ENCODE results near the gene ABTB2. TPM values are rescaled to one million over a fixed set of nuclear protein-coding genes. Genes with fewer than 3 reads are reported as not detected.

ABTB2 gene
- total and polyA plus RNA-seq, 4 donors = 0.73 to 3.3 (median 2.7) TPM

DNA sequence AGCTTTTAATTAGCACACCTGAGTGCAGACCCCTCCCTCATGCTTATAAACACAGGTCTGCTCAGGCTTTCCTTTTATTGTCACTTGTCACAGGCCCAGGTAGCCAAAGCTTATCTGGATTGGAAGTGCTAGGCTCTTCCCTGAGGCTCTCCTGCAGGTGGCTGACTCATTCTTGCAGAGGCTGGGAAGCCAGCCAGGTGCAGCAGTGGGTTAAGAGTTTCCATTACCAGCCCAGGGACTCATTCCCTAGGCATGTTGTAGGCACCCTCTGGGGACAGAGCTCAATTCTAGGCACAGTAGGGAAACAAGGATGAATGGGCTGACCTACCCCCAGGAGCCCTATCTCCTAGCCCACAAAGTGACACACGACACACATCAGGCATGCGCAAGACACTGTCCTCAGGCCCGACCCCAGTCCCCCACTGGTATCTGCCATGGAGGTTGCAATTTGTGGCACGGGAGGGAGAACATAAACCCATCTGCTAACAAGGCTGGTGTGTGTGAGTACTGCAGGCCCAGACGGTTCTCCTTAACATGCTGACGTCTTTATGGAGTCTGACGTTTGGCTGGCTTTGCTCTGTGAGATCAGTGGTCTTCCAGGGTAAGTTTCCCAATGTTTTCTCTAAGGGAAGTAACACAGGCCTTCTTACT is 94.2 kb downstream of the ABTB2 start:
- H3K27ac ChIP-seq (ENCODE audit: low read depth in 1 of 2, low read length in 1 of 2) = no peak overlapping the region
- peaks cover 3 to 54% (median 24%) of the 10 kb centered on the region in 5 donors for H3K4me1 ChIP-seq (ENCODE audit: control insufficient read depth in 5 of 5, insufficient read depth in 5 of 5, low read length in 5 of 5)
- 83 to 87% methylated on average over 7 of the region's 7 CpGs for WGBS, 2 donors
- TF ChIP-seq, protein P1, sequence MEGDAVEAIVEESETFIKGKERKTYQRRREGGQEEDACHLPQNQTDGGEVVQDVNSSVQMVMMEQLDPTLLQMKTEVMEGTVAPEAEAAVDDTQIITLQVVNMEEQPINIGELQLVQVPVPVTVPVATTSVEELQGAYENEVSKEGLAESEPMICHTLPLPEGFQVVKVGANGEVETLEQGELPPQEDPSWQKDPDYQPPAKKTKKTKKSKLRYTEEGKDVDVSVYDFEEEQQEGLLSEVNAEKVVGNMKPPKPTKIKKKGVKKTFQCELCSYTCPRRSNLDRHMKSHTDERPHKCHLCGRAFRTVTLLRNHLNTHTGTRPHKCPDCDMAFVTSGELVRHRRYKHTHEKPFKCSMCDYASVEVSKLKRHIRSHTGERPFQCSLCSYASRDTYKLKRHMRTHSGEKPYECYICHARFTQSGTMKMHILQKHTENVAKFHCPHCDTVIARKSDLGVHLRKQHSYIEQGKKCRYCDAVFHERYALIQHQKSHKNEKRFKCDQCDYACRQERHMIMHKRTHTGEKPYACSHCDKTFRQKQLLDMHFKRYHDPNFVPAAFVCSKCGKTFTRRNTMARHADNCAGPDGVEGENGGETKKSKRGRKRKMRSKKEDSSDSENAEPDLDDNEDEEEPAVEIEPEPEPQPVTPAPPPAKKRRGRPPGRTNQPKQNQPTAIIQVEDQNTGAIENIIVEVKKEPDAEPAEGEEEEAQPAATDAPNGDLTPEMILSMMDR (IDR thresholded peaks at IDR 0.05; ENCODE audit: control extremely low read depth, extremely low read depth) = no peak
- no peak overlapping the region for H3K4me3 ChIP-seq
- no peaks in the 10 kb centered on the region for H3K36me3 ChIP-seq (ENCODE audit: control insufficient read depth in 4 of 4, insufficient read depth in 4 of 4, low read length in 4 of 4)
- H3K9me3 ChIP-seq (ENCODE audit: control insufficient read depth in 4 of 4, insufficient read depth in 3 of 4, low read length in 3 of 4) = no peaks in the 10 kb centered on the region
- no peak overlapping the region for H3K9ac ChIP-seq (ENCODE audit: insufficient read depth in 1 of 2, low read length in 2 of 2)
- DNase-seq = peak in 2 of 3 donors; percentile 32 to 49
- H3K27me3 ChIP-seq (ENCODE audit: control insufficient read depth in 3 of 3, insufficient read depth in 3 of 3, low read length in 2 of 3) = no peaks in the 10 kb centered on the region
- peak; percentile 54 for ATAC-seq (ENCODE audit: insufficient read depth, low FRiP score)

DNA sequence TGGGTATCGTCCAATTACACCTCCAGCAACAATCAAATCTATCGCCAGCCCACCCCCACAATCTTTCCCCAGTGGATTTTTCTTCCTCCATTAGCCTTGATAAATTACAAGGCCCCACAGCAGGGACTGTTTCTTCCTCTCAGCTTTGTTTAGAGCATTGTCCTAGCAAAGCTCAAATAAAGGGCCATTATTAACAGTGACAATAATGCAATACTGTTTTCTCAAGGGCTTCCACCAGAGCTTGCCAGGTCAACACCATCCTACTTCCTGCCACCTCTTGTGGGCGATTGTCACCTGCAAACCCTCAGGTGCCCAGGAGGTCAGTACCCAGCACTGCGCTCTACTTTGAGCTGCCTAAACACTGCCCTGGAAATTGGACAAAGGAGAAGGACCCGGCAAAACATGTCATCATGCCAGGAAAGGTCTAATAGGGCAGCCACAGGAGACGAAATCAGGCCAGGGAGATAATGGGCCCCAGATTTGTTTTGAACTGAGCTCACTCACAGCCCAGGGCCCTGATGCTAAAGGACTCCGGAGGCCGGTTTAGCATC is 95.2 kb downstream of the ABTB2 start:
- Histone ChIP-seq H3K4me3 (no peak overlapping the region), H3K27ac (ENCODE audit: low read depth in 1 of 2, low read length in 1 of 2) (no peak overlapping the region), H3K36me3 (ENCODE audit: control insufficient read depth in 4 of 4, insufficient read depth in 4 of 4, low read length in 4 of 4) (no peaks in the 10 kb centered on the region), H3K9me3 (ENCODE audit: control insufficient read depth in 4 of 4, insufficient read depth in 3 of 4, low read length in 3 of 4) (no peaks in the 10 kb centered on the region), H3K9ac (ENCODE audit: insufficient read depth in 1 of 2, low read length in 2 of 2) (no peak overlapping the region), H3K27me3 (ENCODE audit: control insufficient read depth in 3 of 3, insufficient read depth in 3 of 3, low read length in 2 of 3) (no peaks in the 10 kb centered on the region), H3K4me1 (ENCODE audit: control insufficient read depth in 5 of 5, insufficient read depth in 5 of 5, low read length in 5 of 5) (peaks cover 3 to 52% (median 20%) of the 10 kb centered on the region in 5 donors)
- TF ChIP-seq, protein P1 (IDR thresholded peaks at IDR 0.05; ENCODE audit: control extremely low read depth, extremely low read depth) = no peak
- no peak for DNase-seq
- ATAC-seq (ENCODE audit: insufficient read depth, low FRiP score) = no peak
- WGBS, 2 donors = 80 to 88% methylated on average over 8 of the region's 8 CpGs

DNA sequence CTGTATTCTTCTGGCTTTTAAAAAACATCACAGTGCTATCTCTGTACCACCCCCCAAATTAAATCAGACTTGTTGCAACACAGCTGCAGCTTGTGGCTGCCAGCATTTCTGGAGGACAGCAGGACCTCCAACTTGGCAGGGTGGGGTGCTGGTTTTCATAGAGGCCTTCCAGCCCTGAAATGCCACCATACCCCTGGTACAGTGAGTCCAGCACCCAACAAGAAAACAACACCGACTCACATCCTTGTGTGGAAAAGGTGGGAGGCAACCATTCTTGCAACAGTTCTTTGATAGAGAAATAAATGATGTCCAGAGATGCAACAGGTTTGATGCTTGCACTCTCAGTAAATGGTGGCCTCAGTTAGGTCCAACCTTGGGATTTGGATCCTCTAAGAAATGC is 96.0 kb downstream of the ABTB2 start:
- Histone ChIP-seq H3K9ac (ENCODE audit: insufficient read depth in 1 of 2, low read length in 2 of 2) (no peak overlapping the region), H3K27ac (ENCODE audit: low read depth in 1 of 2, low read length in 1 of 2) (no peak overlapping the region), H3K4me3 (no peak overlapping the region), H3K9me3 (ENCODE audit: control insufficient read depth in 4 of 4, insufficient read depth in 3 of 4, low read length in 3 of 4) (no peaks in the 10 kb centered on the region), H3K4me1 (ENCODE audit: control insufficient read depth in 5 of 5, insufficient read depth in 5 of 5, low read length in 5 of 5) (peaks cover 3 to 46% (median 20%) of the 10 kb centered on the region in 5 donors), H3K36me3 (ENCODE audit: control insufficient read depth in 4 of 4, insufficient read depth in 4 of 4, low read length in 4 of 4) (no peaks in the 10 kb centered on the region), H3K27me3 (ENCODE audit: control insufficient read depth in 3 of 3, insufficient read depth in 3 of 3, low read length in 2 of 3) (no peaks in the 10 kb centered on the region)
- 77 to 88% methylated on average over 1 of the region's 1 CpG for WGBS, 2 donors
- no peak for ATAC-seq (ENCODE audit: insufficient read depth, low FRiP score)
- TF ChIP-seq, protein P1 (IDR thresholded peaks at IDR 0.05; ENCODE audit: control extremely low read depth, extremely low read depth) = no peak
- peak in 2 of 3 donors; percentile 44 to 65 for DNase-seq
